ENCODE measurements around the gene SLC44A3.
"Not testable (repeated sequence)": the region's sequence is repeated elsewhere in the genome, so short reads cannot be mapped to it uniquely, and the experiment has no call there.

The SLC44A3 gene

DNA sequence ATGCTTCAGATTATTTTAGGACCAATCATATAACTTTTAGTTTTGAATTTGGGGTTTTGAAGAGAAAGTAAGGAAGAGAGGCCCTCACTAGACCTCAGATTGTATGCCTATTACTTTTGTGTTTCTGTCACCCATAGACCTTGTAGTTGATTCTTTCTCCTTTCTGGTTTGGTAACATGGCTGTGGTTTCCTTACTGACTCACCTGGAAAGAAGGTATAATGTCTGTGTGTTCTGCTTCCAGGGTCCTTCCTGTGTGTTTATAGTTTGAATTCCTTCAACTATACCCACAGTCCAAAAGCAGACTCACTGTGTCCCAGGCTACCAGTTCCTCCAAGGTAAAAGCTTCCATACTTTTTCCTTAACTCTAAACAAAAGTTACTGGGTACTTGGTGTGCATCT, 8.1 kb downstream of the SLC44A3 start:
- H3K4me3 ChIP-seq (ENCODE audit: low read depth, low read length): no peak overlapping the region
- DNase-seq (ENCODE audit: low read depth): no peak
- TF ChIP-seq POLR2A (IDR thresholded peaks at IDR 0.05; ENCODE audit: extremely low read depth, insufficient read length): no peak
- no peak for TF ChIP-seq MYC (IDR thresholded peaks at IDR 0.05; ENCODE audit: low read depth, low read length)
- TF ChIP-seq, protein P1, sequence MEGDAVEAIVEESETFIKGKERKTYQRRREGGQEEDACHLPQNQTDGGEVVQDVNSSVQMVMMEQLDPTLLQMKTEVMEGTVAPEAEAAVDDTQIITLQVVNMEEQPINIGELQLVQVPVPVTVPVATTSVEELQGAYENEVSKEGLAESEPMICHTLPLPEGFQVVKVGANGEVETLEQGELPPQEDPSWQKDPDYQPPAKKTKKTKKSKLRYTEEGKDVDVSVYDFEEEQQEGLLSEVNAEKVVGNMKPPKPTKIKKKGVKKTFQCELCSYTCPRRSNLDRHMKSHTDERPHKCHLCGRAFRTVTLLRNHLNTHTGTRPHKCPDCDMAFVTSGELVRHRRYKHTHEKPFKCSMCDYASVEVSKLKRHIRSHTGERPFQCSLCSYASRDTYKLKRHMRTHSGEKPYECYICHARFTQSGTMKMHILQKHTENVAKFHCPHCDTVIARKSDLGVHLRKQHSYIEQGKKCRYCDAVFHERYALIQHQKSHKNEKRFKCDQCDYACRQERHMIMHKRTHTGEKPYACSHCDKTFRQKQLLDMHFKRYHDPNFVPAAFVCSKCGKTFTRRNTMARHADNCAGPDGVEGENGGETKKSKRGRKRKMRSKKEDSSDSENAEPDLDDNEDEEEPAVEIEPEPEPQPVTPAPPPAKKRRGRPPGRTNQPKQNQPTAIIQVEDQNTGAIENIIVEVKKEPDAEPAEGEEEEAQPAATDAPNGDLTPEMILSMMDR (IDR thresholded peaks at IDR 0.05; ENCODE audit: low read depth, low read length): no peak
- TF ChIP-seq, protein P2, sequence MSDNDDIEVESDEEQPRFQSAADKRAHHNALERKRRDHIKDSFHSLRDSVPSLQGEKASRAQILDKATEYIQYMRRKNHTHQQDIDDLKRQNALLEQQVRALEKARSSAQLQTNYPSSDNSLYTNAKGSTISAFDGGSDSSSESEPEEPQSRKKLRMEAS (IDR thresholded peaks at IDR 0.05; ENCODE audit: low read depth, low read length): no peak

DNA sequence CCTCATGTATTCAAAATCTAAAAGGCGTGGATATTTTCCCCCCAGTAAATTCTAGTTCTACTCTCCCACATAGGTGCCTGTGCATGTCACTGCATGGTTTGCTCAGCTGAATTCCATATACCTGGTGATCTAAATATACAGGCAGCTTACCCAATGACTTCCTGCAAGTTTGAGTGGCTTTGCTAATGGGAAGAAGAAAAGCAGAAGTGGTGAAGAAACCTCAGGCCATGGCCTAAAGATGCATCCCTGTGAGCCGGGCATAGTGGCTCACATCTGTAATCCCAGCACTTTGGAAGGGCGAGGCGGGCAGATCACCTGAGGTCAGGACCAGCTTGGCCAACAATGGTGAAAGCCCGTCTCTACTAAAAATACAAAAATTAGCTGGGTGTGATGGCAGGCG, 11.5 kb downstream of the SLC44A3 start:
- peak; percentile 82 for DNase-seq (ENCODE audit: low read depth)
- TF ChIP-seq POLR2A (IDR thresholded peaks at IDR 0.05; ENCODE audit: extremely low read depth, insufficient read length) (no peak), MYC (IDR thresholded peaks at IDR 0.05; ENCODE audit: low read depth, low read length) (no peak)
- TF ChIP-seq, protein P2 (IDR thresholded peaks at IDR 0.05; ENCODE audit: low read depth, low read length): no peak
- TF ChIP-seq, protein P1 (IDR thresholded peaks at IDR 0.05; ENCODE audit: low read depth, low read length): no peak
- no peak overlapping the region for H3K4me3 ChIP-seq (ENCODE audit: low read depth, low read length)

DNA sequence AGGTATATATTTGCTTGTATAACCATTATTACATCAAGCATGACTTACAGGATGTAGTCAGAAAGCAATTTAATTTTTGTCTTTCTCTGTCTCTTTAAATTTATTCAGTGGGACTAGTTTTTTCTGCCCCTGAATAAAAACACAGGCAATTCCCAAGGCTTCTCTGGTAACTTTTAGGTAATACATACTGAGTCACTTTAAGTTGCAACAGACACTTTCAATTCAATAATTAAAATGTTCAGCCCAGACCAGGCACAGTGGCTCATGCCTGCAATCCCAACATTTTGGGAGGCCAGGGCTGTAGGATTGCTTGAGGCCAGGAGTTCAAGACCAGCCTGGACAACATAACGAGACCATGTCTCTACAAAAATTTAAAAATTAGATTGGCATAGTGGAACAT, 12.3 kb downstream of the SLC44A3 start:
- peak; percentile 38 for DNase-seq (ENCODE audit: low read depth)
- TF ChIP-seq, protein P1 (IDR thresholded peaks at IDR 0.05; ENCODE audit: low read depth, low read length): no peak
- TF ChIP-seq, protein P2 (IDR thresholded peaks at IDR 0.05; ENCODE audit: low read depth, low read length): no peak
- TF ChIP-seq POLR2A (IDR thresholded peaks at IDR 0.05; ENCODE audit: extremely low read depth, insufficient read length): no peak
- TF ChIP-seq MYC (IDR thresholded peaks at IDR 0.05; ENCODE audit: low read depth, low read length): no peak
- H3K4me3 ChIP-seq (ENCODE audit: low read depth, low read length): no peak overlapping the region

DNA sequence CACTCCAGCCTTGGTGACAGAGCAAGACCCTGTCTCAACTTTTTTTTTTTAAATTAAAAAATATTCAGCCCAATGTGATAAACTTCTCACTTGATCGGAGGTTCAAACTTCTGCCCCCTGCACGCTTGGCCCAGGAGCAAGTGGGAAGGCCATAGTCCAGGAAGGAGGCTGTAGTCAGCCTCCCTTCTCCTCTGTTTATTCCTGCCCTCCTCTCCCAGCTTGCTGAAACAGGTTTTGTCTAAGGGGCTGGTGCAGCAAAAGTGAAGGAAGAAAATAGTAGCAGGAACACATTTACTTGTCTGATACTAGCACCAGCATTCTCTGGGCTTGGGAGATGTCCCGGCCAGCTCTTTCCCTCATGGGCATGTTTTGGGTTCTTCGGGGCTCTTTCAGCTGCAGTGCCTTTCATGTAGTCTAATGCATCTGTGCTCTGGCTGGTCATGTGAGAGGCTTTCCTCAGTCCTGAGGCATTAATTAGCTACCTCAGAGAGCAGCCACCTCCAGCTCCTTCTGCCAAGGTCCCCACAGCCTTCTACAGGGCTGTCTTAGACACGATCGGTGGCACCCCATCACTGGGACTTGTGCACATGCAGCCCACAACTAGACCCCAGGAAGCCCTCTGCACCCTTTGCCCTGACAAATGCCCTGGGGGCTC, 12.9 kb downstream of the SLC44A3 start:
- H3K4me3 ChIP-seq (ENCODE audit: low read depth, low read length): no peak overlapping the region
- no peak for DNase-seq (ENCODE audit: low read depth)
- TF ChIP-seq, protein P2 (IDR thresholded peaks at IDR 0.05; ENCODE audit: low read depth, low read length): no peak
- TF ChIP-seq, protein P1 (IDR thresholded peaks at IDR 0.05; ENCODE audit: low read depth, low read length): no peak
- TF ChIP-seq POLR2A (IDR thresholded peaks at IDR 0.05; ENCODE audit: extremely low read depth, insufficient read length) (no peak), MYC (IDR thresholded peaks at IDR 0.05; ENCODE audit: low read depth, low read length) (no peak)

DNA sequence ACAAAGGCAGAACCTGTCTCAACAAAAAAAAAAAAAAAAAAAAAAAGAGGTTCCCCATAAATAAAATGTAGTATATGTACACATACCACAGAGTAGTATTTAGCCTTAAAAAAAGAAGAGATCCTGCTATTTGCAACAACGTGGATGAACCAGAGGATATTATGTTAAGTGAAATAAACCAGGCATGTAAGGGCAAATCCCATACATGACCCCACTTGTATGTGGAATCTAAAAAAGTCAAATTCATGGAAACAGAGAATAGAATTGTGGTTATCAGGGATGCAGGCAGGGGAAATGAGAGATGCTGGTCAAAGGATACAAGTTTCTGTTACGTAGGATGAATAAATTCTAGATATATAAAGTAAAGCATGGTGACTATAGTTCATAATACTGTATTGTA, 16.7 kb downstream of the SLC44A3 start:
- no peak overlapping the region for H3K4me3 ChIP-seq (ENCODE audit: low read depth, low read length)
- DNase-seq (ENCODE audit: low read depth): no peak
- no peak for TF ChIP-seq MYC (IDR thresholded peaks at IDR 0.05; ENCODE audit: low read depth, low read length)
- TF ChIP-seq, protein P1 (IDR thresholded peaks at IDR 0.05; ENCODE audit: low read depth, low read length): no peak
- no peak for TF ChIP-seq POLR2A (IDR thresholded peaks at IDR 0.05; ENCODE audit: extremely low read depth, insufficient read length)
- TF ChIP-seq, protein P2 (IDR thresholded peaks at IDR 0.05; ENCODE audit: low read depth, low read length): no peak

DNA sequence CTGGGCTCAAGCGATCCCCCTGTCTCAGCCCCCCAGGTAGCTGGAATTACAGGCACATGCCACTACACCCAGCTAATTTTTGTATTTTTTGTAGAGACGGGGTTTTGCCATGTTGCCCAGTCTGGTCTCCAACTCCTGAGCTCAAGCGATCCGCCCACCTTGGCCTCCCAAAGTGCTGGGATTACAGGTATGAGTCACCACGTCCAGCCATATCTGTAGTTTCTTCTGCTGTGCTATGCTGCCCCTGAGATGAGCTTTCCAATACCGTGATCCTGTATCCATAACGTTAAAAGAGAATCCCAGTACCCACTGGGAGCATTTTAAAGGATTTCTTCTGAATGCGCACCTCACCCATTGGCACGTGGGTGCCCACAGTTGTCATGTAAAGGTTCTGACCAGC, 20.2 kb downstream of the SLC44A3 start:
- H3K4me3 ChIP-seq (ENCODE audit: low read depth, low read length); DNase-seq (ENCODE audit: low read depth): not testable (repeated sequence)
